ENCODE data around the gene TCN2.

TCN2 gene

DNA sequence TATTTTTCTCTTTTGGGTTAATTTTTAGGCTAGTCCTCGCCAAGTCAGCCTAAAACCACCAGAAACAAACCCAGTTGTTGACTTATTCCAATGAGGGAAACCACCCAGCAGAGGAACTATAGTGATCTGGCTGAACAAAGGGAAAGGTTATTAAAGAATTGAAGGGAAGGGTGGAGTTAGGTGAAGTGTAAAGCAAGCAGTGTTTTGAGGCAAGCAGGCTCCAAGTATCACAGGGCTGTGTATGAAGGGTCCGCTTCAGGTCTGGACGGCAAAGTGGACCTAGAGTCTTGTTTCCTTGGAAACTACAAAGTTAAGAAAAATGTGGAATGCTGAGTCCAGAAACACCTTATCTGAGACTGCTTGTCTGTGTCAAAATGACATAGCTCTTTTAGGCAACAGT lies 3.2 kb upstream of the TCN2 start (continued):
- no peak for TF ChIP-seq HOXD13 (CRISPR knock-in tag; IDR thresholded peaks at IDR 0.05; ENCODE audit: borderline replicate concordance)

DNA sequence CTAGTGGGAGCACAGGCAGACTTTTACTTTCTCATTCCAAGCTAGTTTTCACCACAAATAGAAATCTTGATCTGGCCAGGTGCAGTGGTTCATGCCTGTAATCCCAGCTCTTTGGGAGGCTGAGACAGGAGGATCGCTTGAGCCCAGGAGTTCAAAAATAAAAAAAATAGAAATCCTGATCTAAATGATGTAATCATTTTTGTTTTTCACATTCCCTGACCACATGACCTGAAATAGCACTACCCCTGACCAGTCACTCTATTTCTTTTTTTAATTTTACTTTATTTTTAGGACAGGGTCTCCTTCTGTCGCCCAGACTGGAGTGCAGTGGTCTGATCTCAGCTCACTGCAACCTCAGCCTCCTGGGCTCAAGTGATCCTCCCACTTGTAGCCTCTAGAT lies 2.3 kb upstream of the TCN2 start:
- ChIA-PET POLR2A (no interaction called here), CTCF (interaction anchor here (0.5 to 1.7 kb wide), 9 partner anchors 9 to 170 kb away, joined by 3 to 5 read pairs (median 3); no protein-coding TSS in a partner anchor)
- H3K9me3 ChIP-seq (ENCODE audit: control insufficient read depth, insufficient read depth, low read depth, low read length) = no peaks in the 10 kb centered on the region

DNA sequence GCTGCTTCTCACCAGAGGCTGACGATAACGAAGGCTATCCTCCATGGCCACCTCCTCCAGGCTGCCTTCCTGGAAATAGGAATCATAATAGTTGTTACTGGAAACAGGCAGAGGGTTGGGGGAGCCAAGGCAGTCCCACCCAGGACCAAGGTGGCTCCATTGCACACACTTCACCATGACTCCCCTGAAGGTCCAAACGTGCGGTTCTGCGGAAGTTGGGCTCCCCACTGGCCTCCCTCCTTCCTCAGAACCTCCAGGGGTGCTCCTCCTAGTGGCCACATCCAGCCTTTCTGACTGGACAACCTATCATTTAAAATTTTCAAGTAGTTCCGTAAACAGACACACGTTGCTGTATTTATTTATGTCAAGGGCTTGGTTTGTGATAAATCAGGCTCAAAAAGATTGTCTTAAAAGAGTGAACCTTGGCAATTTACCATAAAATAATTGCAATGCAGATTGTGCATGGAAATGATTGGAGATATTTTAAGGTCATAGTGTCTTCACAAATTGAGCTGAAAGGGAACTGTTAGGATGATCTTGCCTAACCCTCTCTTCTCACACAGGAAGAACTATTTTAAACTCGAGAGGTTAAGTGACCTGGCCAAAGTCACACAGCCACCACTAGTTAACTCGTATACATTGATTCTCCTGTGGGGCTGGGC lies 1.4 kb upstream of the TCN2 start:
- Histone ChIP-seq H3K4me1 (ENCODE audit: control insufficient read depth, insufficient read depth, low read length) (no peaks in the 10 kb centered on the region), H3K27ac (ENCODE audit: extremely low read depth, low read depth, low read length) (no peak overlapping the region), H3K4me3 (ENCODE audit: low read depth, low read length) (no peak overlapping the region), H3K36me3 (ENCODE audit: control insufficient read depth in 2 of 2, insufficient read depth in 1 of 2, low read length in 2 of 2) (no peaks in the 10 kb centered on the region), H3K9me3 (ENCODE audit: control insufficient read depth, insufficient read depth, low read depth, low read length) (no peaks in the 10 kb centered on the region)
- ChIA-PET CTCF (interaction anchor here (0.6 to 2.2 kb wide), 13 partner anchors 8 to 555 kb away, joined by 3 to 10 read pairs (median 4); partner anchors contain the start of gene PES1), POLR2A (interaction anchor here (1.1 kb wide), 1 partner anchor 15 kb away, joined by 6 read pairs; no protein-coding TSS in a partner anchor)
- TF ChIP-seq, protein P1, sequence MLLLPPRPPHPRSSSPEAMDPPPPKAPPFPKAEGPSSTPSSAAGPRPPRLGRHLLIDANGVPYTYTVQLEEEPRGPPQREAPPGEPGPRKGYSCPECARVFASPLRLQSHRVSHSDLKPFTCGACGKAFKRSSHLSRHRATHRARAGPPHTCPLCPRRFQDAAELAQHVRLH (tag by site-specific recombination; IDR thresholded peaks at IDR 0.05) = peak; percentile 57; the same call in 1 of the 2 replicates
- TF ChIP-seq SP7 (tag by site-specific recombination; IDR thresholded peaks at IDR 0.05) (peak; percentile 53), ZNF785 (tag by site-specific recombination; IDR thresholded peaks at IDR 0.05) (no peak), KLF7 (tag by site-specific recombination; IDR thresholded peaks at IDR 0.05; ENCODE audit: borderline replicate concordance) (no peak), ZNF302 (tag by site-specific recombination; IDR thresholded peaks at IDR 0.05; ENCODE audit: low read depth) (no peak), ZNF140 (tag by site-specific recombination; IDR thresholded peaks at IDR 0.05) (no peak), GLIS2 (tag by site-specific recombination; IDR thresholded peaks at IDR 0.05) (peak; percentile 28; the same call in 1 of the 2 replicates), ZXDB (tag by site-specific recombination; IDR thresholded peaks at IDR 0.05) (0 out of 2 replicates have a peak, but pooled peaks have one; percentile 15), ZNF654 (tag by site-specific recombination; IDR thresholded peaks at IDR 0.05; ENCODE audit: low read depth) (peak; percentile 22), ZNF473 (tag by site-specific recombination; IDR thresholded peaks at IDR 0.05) (no peak), ZNF211 (tag by site-specific recombination; IDR thresholded peaks at IDR 0.05; ENCODE audit: low read depth) (no peak)
- TF ChIP-seq, protein P2, sequence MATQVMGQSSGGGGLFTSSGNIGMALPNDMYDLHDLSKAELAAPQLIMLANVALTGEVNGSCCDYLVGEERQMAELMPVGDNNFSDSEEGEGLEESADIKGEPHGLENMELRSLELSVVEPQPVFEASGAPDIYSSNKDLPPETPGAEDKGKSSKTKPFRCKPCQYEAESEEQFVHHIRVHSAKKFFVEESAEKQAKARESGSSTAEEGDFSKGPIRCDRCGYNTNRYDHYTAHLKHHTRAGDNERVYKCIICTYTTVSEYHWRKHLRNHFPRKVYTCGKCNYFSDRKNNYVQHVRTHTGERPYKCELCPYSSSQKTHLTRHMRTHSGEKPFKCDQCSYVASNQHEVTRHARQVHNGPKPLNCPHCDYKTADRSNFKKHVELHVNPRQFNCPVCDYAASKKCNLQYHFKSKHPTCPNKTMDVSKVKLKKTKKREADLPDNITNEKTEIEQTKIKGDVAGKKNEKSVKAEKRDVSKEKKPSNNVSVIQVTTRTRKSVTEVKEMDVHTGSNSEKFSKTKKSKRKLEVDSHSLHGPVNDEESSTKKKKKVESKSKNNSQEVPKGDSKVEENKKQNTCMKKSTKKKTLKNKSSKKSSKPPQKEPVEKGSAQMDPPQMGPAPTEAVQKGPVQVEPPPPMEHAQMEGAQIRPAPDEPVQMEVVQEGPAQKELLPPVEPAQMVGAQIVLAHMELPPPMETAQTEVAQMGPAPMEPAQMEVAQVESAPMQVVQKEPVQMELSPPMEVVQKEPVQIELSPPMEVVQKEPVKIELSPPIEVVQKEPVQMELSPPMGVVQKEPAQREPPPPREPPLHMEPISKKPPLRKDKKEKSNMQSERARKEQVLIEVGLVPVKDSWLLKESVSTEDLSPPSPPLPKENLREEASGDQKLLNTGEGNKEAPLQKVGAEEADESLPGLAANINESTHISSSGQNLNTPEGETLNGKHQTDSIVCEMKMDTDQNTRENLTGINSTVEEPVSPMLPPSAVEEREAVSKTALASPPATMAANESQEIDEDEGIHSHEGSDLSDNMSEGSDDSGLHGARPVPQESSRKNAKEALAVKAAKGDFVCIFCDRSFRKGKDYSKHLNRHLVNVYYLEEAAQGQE (tag by site-specific recombination; IDR thresholded peaks at IDR 0.05) = no peak
- TF ChIP-seq, protein P3, sequence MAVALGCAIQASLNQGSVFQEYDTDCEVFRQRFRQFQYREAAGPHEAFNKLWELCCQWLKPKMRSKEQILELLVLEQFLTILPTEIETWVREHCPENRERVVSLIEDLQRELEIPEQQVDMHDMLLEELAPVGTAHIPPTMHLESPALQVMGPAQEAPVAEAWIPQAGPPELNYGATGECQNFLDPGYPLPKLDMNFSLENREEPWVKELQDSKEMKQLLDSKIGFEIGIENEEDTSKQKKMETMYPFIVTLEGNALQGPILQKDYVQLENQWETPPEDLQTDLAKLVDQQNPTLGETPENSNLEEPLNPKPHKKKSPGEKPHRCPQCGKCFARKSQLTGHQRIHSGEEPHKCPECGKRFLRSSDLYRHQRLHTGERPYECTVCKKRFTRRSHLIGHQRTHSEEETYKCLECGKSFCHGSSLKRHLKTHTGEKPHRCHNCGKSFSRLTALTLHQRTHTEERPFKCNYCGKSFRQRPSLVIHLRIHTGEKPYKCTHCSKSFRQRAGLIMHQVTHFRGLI (tag by site-specific recombination; IDR thresholded peaks at IDR 0.05) = 0 out of 2 replicates have a peak, but pooled peaks have one; percentile 13
- TF ChIP-seq, protein P4, sequence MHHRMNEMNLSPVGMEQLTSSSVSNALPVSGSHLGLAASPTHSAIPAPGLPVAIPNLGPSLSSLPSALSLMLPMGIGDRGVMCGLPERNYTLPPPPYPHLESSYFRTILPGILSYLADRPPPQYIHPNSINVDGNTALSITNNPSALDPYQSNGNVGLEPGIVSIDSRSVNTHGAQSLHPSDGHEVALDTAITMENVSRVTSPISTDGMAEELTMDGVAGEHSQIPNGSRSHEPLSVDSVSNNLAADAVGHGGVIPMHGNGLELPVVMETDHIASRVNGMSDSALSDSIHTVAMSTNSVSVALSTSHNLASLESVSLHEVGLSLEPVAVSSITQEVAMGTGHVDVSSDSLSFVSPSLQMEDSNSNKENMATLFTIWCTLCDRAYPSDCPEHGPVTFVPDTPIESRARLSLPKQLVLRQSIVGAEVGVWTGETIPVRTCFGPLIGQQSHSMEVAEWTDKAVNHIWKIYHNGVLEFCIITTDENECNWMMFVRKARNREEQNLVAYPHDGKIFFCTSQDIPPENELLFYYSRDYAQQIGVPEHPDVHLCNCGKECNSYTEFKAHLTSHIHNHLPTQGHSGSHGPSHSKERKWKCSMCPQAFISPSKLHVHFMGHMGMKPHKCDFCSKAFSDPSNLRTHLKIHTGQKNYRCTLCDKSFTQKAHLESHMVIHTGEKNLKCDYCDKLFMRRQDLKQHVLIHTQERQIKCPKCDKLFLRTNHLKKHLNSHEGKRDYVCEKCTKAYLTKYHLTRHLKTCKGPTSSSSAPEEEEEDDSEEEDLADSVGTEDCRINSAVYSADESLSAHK (tag by site-specific recombination; IDR thresholded peaks at IDR 0.05) = no peak
- TF ChIP-seq, protein P5, sequence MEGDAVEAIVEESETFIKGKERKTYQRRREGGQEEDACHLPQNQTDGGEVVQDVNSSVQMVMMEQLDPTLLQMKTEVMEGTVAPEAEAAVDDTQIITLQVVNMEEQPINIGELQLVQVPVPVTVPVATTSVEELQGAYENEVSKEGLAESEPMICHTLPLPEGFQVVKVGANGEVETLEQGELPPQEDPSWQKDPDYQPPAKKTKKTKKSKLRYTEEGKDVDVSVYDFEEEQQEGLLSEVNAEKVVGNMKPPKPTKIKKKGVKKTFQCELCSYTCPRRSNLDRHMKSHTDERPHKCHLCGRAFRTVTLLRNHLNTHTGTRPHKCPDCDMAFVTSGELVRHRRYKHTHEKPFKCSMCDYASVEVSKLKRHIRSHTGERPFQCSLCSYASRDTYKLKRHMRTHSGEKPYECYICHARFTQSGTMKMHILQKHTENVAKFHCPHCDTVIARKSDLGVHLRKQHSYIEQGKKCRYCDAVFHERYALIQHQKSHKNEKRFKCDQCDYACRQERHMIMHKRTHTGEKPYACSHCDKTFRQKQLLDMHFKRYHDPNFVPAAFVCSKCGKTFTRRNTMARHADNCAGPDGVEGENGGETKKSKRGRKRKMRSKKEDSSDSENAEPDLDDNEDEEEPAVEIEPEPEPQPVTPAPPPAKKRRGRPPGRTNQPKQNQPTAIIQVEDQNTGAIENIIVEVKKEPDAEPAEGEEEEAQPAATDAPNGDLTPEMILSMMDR (tag by site-specific recombination; IDR thresholded peaks at IDR 0.05) = peak; percentile 48; the same call in 1 of the 2 replicates
- TF ChIP-seq, protein P6, sequence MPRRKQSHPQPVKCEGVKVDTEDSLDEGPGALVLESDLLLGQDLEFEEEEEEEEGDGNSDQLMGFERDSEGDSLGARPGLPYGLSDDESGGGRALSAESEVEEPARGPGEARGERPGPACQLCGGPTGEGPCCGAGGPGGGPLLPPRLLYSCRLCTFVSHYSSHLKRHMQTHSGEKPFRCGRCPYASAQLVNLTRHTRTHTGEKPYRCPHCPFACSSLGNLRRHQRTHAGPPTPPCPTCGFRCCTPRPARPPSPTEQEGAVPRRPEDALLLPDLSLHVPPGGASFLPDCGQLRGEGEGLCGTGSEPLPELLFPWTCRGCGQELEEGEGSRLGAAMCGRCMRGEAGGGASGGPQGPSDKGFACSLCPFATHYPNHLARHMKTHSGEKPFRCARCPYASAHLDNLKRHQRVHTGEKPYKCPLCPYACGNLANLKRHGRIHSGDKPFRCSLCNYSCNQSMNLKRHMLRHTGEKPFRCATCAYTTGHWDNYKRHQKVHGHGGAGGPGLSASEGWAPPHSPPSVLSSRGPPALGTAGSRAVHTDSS (tag by site-specific recombination; IDR thresholded peaks at IDR 0.05) = no peak

More for the DNA sequence above, 2.3 kb upstream of the TCN2 start:
- TF ChIP-seq ZNF585B (tag by site-specific recombination; IDR thresholded peaks at IDR 0.05) = no peak
- TF ChIP-seq, protein P7, sequence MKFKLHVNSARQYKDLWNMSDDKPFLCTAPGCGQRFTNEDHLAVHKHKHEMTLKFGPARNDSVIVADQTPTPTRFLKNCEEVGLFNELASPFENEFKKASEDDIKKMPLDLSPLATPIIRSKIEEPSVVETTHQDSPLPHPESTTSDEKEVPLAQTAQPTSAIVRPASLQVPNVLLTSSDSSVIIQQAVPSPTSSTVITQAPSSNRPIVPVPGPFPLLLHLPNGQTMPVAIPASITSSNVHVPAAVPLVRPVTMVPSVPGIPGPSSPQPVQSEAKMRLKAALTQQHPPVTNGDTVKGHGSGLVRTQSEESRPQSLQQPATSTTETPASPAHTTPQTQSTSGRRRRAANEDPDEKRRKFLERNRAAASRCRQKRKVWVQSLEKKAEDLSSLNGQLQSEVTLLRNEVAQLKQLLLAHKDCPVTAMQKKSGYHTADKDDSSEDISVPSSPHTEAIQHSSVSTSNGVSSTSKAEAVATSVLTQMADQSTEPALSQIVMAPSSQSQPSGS (tag by site-specific recombination; IDR thresholded peaks at IDR 0.05; ENCODE audit: low read depth) = peak; percentile 56; the same call in 1 of the 2 replicates
- no peak overlapping the region for H3K4me3 ChIP-seq (ENCODE audit: low read depth, low read length)
- no peak overlapping the region for H3K27ac ChIP-seq (ENCODE audit: extremely low read depth, low read depth, low read length)
- H3K36me3 ChIP-seq (ENCODE audit: control insufficient read depth in 2 of 2, insufficient read depth in 1 of 2, low read length in 2 of 2) = no peaks in the 10 kb centered on the region
- H3K4me1 ChIP-seq (ENCODE audit: control insufficient read depth, insufficient read depth, low read length) = no peaks in the 10 kb centered on the region
